Gastrocnemius medialis (tissue), 4 donors: Measurements from ENCODE around the gene HOXA9.

Experiments
- POLR2A ChIP-seq, 2 donors: fragments of 450-650 bp; IDR thresholded peaks; one replicate each; pipeline ENCODE4 v1.6.1; 2017; ENCODE audit warnings: antibody characterized with exemption in 2 of 2, mild to moderate bottlenecking in 2 of 2, moderate library complexity in 2 of 2
- TF ChIP-seq, protein P1 (sequence below), 5 experiments: fragments of 450-650 bp in 3 of 5; fragments of 200-600 bp in 2 of 5; sonication (generic) in 2 of 5; IDR thresholded peaks in 4 of 5; conservative IDR thresholded peaks in 1 of 5; 1 replicate in 4 of 5; 2 replicates in 1 of 5; pipeline ENCODE4 v1.5.1; 2016 to 2019; ENCODE audit warnings: antibody characterized with exemption in 5 of 5, mild to moderate bottlenecking in 3 of 5, moderate library complexity in 3 of 5

DNA sequence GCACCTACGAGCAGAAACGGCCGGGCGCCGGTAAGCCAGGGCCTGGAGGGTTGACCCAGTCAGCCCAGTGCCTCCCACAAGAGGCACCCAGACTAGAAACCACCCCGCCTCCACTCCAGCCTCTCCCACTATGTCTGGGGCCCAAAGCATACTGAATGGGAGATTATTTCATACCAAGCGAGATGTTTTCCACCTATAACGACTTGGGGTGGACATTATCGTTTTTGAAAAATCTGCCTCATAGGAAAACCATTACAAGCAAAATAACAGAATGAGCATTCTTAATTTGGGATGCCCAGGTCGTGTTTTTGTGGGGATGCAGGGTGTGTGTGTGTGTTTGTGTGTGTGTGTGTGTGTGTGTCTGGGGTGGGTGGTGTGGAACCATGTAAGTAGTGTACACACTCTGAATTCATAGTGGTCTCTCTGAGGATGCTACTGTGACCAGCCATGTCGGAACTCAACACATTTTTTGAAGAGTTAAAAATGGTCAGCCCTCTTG, 19.4 kb downstream of the HOXA9 start:
- TF ChIP-seq, protein P1, sequence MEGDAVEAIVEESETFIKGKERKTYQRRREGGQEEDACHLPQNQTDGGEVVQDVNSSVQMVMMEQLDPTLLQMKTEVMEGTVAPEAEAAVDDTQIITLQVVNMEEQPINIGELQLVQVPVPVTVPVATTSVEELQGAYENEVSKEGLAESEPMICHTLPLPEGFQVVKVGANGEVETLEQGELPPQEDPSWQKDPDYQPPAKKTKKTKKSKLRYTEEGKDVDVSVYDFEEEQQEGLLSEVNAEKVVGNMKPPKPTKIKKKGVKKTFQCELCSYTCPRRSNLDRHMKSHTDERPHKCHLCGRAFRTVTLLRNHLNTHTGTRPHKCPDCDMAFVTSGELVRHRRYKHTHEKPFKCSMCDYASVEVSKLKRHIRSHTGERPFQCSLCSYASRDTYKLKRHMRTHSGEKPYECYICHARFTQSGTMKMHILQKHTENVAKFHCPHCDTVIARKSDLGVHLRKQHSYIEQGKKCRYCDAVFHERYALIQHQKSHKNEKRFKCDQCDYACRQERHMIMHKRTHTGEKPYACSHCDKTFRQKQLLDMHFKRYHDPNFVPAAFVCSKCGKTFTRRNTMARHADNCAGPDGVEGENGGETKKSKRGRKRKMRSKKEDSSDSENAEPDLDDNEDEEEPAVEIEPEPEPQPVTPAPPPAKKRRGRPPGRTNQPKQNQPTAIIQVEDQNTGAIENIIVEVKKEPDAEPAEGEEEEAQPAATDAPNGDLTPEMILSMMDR (IDR thresholded peaks at IDR 0.05 in 4 of 5, conservative IDR thresholded peaks at IDR 0.05 in 1 of 5), result no peak
- TF ChIP-seq POLR2A (IDR thresholded peaks at IDR 0.05), result no peak
